Urinary bladder (tissue), 4 donors: ENCODE results near the gene COLEC11. TPM values are rescaled to one million over a fixed set of nuclear protein-coding genes. Genes with fewer than 3 reads are reported as not detected.
"Not testable (repeated sequence)": the region's sequence is repeated elsewhere in the genome, so short reads cannot be mapped to it uniquely, and the experiment has no call there.

Experiments
- DNase-seq: peaks from one replicate; pipeline ENCODE4 v3.0.0-alpha.2; 2015; ENCODE audit errors: extremely low spot score
- H3K27ac ChIP-seq: one replicate; pipeline ENCODE4 v1.5.1; 2013; ENCODE audit warnings: low read depth, mild to moderate bottlenecking, moderate library complexity
- H3K36me3 ChIP-seq: one replicate; pipeline ENCODE4 v1.6.1; 2013; ENCODE audit warnings: mild to moderate bottlenecking, moderate library complexity; ENCODE audit not compliant: insufficient read depth
- H3K4me1 ChIP-seq: one replicate; pipeline ENCODE4 v1.6.1; 2013; ENCODE audit warnings: mild to moderate bottlenecking, moderate library complexity; ENCODE audit not compliant: insufficient read depth
- H3K4me3 ChIP-seq: one replicate; pipeline ENCODE4 v1.5.1; 2013; ENCODE audit warnings: low read depth, low read length
- WGBS: extraction: QIAGEN DNeasy Blood & Tissue Kit; methylation state at CpG from one replicate; pipeline ENCODE4 v1.1.7; 2013; 5-methylcytosine and 5-hydroxymethylcytosine counted together
- polyA plus RNA-seq: library from polyadenylated mRNA; stranded (reverse); fragments of 200-250 nt; gene quantifications from one replicate; pipeline ENCODE4 v1.2.3, GENCODE V29; 2013
- total RNA-seq: library from RNA; depleted of rRNA; stranded (reverse); fragments of >200 nt; gene quantifications from one replicate; pipeline ENCODE4 v1.2.3, GENCODE V29; 2014
- donor health status: healthy with polysubstance abuse.
- donor health status: healthy.

Gene COLEC11
- total and polyA plus RNA-seq, 2 donors, result 2.9 to 23.1 TPM

DNA sequence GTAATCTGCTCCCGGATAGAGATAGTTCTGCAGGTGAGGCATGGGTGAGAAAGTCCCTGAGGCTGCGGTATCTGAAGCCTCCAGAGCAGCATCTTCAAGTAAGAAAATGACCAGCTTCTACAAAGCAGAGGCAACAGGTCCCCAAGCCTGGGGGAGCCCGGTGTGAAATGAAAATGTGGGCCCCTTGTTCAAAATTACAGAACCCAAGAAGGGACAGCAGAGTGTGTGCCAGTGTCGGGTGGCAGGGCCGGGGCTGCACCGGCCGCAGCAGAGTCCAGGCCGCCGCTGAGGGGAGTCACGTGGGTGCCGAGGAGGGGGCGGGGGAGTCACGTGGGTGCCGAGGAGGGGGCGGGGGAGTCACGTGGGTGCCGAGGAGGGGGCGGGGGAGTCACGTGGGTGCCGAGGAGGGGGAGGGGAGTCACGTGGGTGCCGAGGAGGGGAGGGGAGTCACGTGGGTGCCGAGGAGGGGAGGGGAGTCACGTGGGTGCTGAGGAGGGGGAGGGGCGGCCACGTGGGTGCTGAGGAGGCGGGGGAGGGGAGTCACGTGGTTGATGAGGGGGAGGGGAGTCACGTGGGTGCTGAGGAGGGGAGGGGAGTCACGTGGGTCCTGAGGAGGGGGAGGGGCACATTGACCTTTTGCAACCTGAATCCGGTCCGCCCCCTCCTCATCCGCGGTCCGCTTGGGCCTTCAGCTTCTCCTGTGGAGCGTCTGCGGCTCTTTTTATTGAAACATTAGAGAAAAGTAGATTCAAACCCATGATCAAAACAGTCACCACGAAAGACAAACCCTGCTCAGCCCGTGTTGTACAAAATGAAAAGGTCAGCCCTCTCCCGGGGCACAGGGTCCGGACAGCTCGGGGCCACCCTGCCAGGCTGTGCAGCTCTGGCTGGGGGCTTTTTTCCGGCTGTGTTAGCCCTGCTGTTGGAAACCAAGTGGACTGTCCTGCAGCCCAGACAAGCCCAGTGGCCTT lies 10.4 kb downstream of the COLEC11 start:
- 29% methylated on average over 43 of the region's 44 CpGs for WGBS
- H3K4me1 ChIP-seq, result no peaks in the 10 kb centered on the region
- no peak overlapping the region for H3K27ac ChIP-seq
- no peak for DNase-seq
- H3K4me3 ChIP-seq, result no peak overlapping the region
- H3K36me3 ChIP-seq, result no peaks in the 10 kb centered on the region

DNA sequence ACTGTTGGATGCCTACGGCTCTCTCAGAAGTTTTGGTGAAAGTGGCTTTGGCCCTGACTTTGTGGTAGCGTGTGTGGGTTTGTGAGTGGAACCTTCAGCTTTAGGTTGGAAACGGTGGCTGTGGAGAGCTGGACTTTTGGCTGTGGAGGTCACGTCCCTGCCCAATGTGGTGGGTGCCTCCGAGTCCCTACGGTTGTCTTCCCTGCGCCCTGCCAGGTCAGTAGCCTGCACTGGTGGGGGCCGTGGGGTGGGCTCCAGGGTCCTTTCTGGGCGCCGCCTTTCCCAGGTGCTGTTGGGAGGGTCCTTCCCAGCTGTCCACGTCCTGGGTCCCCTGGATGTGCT lies 11.1 kb downstream of the COLEC11 start:
- DNase-seq, result no peak
- 90% methylated on average over 11 of the region's 11 CpGs for WGBS

GRCh38 chr2:3606370-3607201 lies 11.7 kb downstream of the COLEC11 start:
- Histone ChIP-seq H3K27ac (no peak overlapping the region), H3K36me3 (no peaks in the 10 kb centered on the region), H3K4me3 (no peak overlapping the region), H3K4me1 (no peaks in the 10 kb centered on the region)
- no peak for DNase-seq
- WGBS, result 66% methylated on average over 37 of the region's 37 CpGs

More for the DNA sequence above, 11.1 kb downstream of the COLEC11 start:
- Histone ChIP-seq H3K36me3 (no peaks in the 10 kb centered on the region), H3K4me1 (no peaks in the 10 kb centered on the region), H3K27ac (no peak overlapping the region), H3K4me3 (no peak overlapping the region)

DNA sequence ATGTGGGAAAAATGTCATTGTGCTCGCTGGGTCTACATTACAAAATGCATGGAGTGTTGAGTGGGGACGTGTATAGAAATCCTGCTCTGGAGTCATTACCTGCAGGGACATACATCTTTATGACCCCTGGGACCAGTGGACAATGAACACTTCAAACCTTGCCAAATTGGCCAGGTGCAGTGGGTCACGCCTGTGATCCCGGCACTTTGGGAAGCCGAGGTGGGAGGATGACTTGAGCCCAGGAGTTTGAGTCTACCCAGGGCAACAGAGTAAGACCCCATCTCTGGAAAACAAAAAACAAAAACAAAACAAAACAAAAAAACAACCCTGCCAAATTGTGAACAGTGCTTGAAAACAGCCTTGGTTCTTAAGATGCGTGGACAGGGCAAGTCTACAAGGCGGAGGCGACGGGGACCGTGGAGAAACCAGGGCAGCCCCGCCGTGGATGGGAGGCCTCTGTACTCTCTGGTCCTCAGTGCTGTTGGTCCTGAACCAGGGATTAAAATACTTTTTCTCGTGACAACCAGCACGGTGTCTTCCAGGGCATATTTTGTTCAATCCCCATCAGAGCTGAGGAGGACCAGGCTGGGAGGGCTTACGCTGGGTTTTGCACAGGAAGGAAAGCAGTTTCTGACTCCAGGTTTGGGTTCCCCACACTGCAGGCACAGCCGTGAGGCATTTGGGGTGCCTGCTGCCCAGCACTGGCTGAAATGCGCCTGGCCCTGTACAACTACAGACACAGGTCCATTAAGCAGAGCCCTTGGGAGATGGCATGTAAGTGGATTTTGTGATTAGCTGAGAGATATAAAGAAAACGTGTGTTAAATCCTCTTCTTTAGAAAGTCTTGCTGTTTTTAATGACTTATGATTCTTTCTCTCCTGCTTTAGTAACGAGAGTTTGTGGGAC lies 13.7 kb downstream of the COLEC11 start:
- Histone ChIP-seq H3K4me3 (no peak overlapping the region), H3K4me1 (no peaks in the 10 kb centered on the region), H3K27ac (no peak overlapping the region), H3K36me3 (no peaks in the 10 kb centered on the region)
- no peak for DNase-seq
- WGBS, result 85% methylated on average over 19 of the region's 19 CpGs

GRCh38 chr2:3609279-3609673 lies 14.4 kb downstream of the COLEC11 start:
- WGBS, result 89% methylated on average over 4 of the region's 4 CpGs
- not testable (repeated sequence) for H3K4me3 ChIP-seq, H3K36me3 ChIP-seq, DNase-seq, H3K4me1 ChIP-seq, H3K27ac ChIP-seq

DNA sequence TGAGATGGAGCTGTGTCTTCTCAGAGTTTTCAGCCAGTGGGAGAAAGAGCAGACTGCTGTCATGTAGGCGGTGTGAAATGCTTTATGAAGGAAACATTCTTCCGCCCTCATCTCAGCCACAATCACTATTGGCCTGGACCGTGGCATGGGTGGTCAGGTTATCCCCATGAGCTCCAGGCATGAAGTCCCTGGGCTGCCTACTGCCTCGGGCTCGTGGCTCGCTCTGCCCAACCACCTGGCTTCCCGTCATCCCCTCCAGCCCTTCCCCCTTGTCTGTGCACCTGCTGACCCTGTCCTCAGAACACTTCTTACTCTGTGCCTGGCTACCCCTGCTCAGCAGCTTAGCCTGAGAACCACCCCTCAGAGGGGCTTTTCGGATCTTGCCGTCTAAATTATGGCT lies 15.5 kb downstream of the COLEC11 start:
- no peak for DNase-seq
- no peak overlapping the region for H3K4me3 ChIP-seq
- H3K36me3 ChIP-seq, result no peaks in the 10 kb centered on the region
- no peaks in the 10 kb centered on the region for H3K4me1 ChIP-seq
- H3K27ac ChIP-seq, result no peak overlapping the region
- 96% methylated on average over 9 of the region's 9 CpGs for WGBS

- Histone ChIP-seq H3K36me3 (no peaks in the 10 kb centered on the region), H3K4me1 (no peaks in the 10 kb centered on the region), H3K27ac (no peak overlapping the region), H3K4me3 (no peak overlapping the region)
- no peak for DNase-seq
- 73% methylated on average over 23 of the region's 23 CpGs for WGBS
These were observed 16.1 kb downstream of the COLEC11 start for GRCh38 chr2:3610881-3611505.

- Histone ChIP-seq H3K4me1 (no peaks in the 10 kb centered on the region), H3K27ac (no peak overlapping the region), H3K36me3 (no peaks in the 10 kb centered on the region), H3K4me3 (no peak overlapping the region)
- no peak for DNase-seq
- 68% methylated on average over 11 of the region's 11 CpGs for WGBS
These were observed 16.7 kb downstream of the COLEC11 start for GRCh38 chr2:3611589-3611988.

DNA sequence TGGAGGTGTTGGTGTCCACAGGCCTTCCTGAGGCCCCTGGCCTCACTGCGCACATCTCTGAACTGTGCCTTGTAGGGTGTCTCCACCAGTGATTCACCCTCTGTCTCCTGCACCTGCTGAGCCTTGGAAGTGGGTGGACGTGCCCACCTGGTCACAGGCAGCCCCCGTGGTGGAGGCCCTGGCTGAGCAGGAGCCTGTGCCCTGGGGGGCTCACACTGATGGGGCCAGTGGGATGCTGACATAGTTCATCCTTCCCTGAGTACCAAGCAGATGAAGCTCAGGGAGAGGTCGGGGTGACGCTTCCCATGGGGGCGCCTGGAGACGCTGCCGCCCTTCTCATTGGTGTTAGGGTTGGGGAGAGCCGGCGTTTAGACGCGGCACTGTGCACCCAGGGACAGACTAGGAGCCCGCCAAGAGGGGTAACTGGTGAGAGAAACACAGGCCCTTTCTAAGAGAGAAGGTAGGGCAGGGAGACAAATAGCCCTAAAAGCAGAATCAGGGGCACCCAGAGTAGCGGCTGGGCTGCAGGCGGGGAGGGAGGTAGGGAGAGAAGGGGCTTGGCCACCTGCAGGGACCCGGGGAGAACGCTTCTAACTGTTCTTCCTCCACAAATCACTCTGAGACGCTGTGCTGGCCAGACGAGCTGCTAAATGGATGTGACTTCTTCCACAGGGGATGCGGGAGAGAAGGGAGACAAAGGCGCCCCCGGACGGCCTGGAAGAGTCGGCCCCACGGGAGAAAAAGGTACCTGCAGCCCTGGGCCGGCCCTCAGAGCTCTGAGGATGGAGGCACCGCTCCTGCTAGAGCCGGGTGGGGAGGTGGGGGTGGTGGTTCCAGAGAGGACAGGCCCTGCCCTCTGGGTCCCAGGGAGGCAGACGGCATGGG lies 18.0 kb downstream of the COLEC11 start:
- H3K4me3 ChIP-seq, result no peak overlapping the region
- DNase-seq, result no peak
- H3K36me3 ChIP-seq, result no peaks in the 10 kb centered on the region
- 93% methylated on average over 29 of the region's 29 CpGs for WGBS
- no peak overlapping the region for H3K27ac ChIP-seq
- H3K4me1 ChIP-seq, result no peaks in the 10 kb centered on the region

- DNase-seq, result no peak
These were observed 18.6 kb downstream of the COLEC11 start for GRCh38 chr2:3613524-3613905.

DNA sequence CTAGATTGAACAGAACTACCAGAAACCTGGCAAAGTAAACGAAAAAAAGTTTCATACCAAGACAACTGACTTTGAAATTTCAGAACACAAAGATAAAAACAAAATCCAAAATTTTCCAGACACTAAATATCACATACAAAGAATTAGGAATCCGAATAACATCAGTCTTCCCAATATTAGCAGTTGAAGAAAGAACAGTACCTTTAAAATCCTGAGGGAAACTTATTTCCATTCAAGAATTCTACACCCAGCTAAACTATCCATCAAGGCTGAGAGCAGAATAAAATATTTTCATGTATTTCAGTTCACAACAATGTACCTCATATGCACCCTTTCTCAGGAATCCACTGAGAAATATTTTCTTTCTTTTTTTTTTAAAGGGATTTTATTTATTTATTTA lies 19.8 kb downstream of the COLEC11 start:
- not testable (repeated sequence) for H3K4me3 ChIP-seq, H3K4me1 ChIP-seq, H3K27ac ChIP-seq, DNase-seq, H3K36me3 ChIP-seq
- WGBS, result 88% methylated on average over 2 of the region's 2 CpGs

More at GRCh38 chr2:3613524-3613905, 18.6 kb downstream of the COLEC11 start:
- H3K27ac ChIP-seq, result no peak overlapping the region
- H3K36me3 ChIP-seq, result no peaks in the 10 kb centered on the region
- no peak overlapping the region for H3K4me3 ChIP-seq
- H3K4me1 ChIP-seq, result no peaks in the 10 kb centered on the region
- 96% methylated on average over 12 of the region's 12 CpGs for WGBS

GRCh38 chr2:3615541-3616200 lies 20.8 kb downstream of the COLEC11 start:
- not testable (repeated sequence) for DNase-seq, H3K36me3 ChIP-seq, H3K27ac ChIP-seq, H3K4me3 ChIP-seq, H3K4me1 ChIP-seq
- 96% methylated on average over 46 of the region's 46 CpGs for WGBS
